Mammary epithelial cell (primary cell): ENCODE measurements around the gene INPP5A.

Experiments
- CTCF ChIP-seq, 2 donors: IDR thresholded peaks in 1 of 2; conservative IDR thresholded peaks in 1 of 2; 2 replicates each; pipeline ENCODE4 v1.5.1; 2011 to 2012; ENCODE audit warnings: inconsistent platforms in 2 of 2, low read length in 2 of 2, mild to moderate bottlenecking in 2 of 2, control low read depth in 1 of 2, low read depth in 1 of 2; ENCODE audit not compliant: insufficient read depth in 1 of 2; ENCODE audit errors: extremely low read depth in 1 of 2
- EZH2 ChIP-seq: IDR thresholded peaks from 2 replicates; pipeline ENCODE4 v1.6.1; 2012; ENCODE audit warnings: low read length, inconsistent platforms, borderline replicate concordance

- no peak for TF ChIP-seq CTCF (conservative IDR thresholded peaks at IDR 0.05 in 1 of 2, IDR thresholded peaks at IDR 0.05 in 1 of 2; ENCODE audit: extremely low read depth in 1 of 2, insufficient read depth in 1 of 2, low read depth in 1 of 2, low read length in 2 of 2)
- no peak for TF ChIP-seq EZH2
Measured at GRCh38 chr10:132582137-132582536, 44.5 kb downstream of the INPP5A start.
